Right atrium auricular region (tissue), 2 donors: ENCODE data around the gene KRT26. TPM values are rescaled to one million over a fixed set of nuclear protein-coding genes. Genes with fewer than 3 reads are reported as not detected.

Source experiments
- DNase-seq: peaks from one replicate; pipeline ENCODE4 v3.0.0-alpha.2; 2019; ENCODE audit warnings: low spot score
- H3K27ac ChIP-seq, 2 donors: fragments of 200-600 bp; sonication (generic); 1 replicate in 1 of 2; 2 replicates in 1 of 2; pipeline ENCODE4 v1.5.1; 2016 to 2019
- H3K27me3 ChIP-seq, 2 donors: fragments of 200-600 bp; sonication (generic); one replicate each; pipeline versions ENCODE4 v1.5.1 to v1.6.0; 2017 to 2019
- H3K36me3 ChIP-seq: fragments of 200-600 bp; sonication (generic); one replicate; pipeline ENCODE4 v1.5.1; 2016
- H3K4me1 ChIP-seq, 2 donors: fragments of 200-600 bp; sonication (generic); one replicate each; pipeline versions ENCODE4 v1.5.1 to v1.6.0; 2017 to 2019
- H3K4me3 ChIP-seq, 2 donors: fragments of 200-600 bp; sonication (generic); 1 replicate in 1 of 2; 2 replicates in 1 of 2; pipeline ENCODE4 v1.5.1; 2017 to 2019; ENCODE audit warnings: mild to moderate bottlenecking in 1 of 2, moderate library complexity in 1 of 2
- H3K9me3 ChIP-seq, 2 donors: fragments of 200-600 bp; sonication (generic); one replicate each; pipeline ENCODE4 v1.5.1; 2019
- CTCF ChIP-seq, 2 donors: fragments of 200-600 bp; sonication (generic); IDR thresholded peaks; one replicate each; pipeline ENCODE4 v1.5.1; 2019; ENCODE audit warnings: antibody characterized with exemption in 2 of 2
- total RNA-seq, 2 donors: library from RNA; depleted of rRNA; stranded (reverse); fragments of >200 nt; gene quantifications; one replicate each; pipeline ENCODE4 v1.1.0, GENCODE V29; 2016

The KRT26 gene
- total RNA-seq, 2 donors from 2014 or later, result not detected

DNA sequence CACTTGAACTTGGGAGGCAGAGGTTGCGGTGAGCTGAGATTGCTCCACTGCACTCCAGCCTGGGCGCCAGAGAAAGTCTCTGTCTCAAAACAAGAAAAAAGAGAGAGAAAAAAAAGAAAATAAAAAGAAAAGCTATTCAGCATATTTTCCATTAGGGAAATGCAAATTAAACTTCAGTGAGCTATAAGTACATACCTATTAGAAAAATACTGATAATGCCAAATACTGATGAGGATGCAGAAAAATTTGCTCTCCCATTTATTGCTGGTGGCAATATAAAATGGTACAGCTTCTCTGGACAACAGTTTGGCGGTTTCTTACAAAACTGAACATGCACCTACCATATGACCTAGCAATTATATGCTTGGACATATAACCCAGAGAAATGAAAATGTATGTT lies 40.6 kb upstream of the KRT26 start:
- no peak for TF ChIP-seq CTCF (IDR thresholded peaks at IDR 0.05)
- Histone ChIP-seq H3K4me3 (no peak overlapping the region), H3K9me3 (no peaks in the 10 kb centered on the region), H3K27me3 (no peaks in the 10 kb centered on the region), H3K36me3 (no peaks in the 10 kb centered on the region), H3K4me1 (peaks cover 0 to 22% of the 10 kb centered on the region in 2 donors), H3K27ac (no peak overlapping the region)
- DNase-seq, result no peak

DNA sequence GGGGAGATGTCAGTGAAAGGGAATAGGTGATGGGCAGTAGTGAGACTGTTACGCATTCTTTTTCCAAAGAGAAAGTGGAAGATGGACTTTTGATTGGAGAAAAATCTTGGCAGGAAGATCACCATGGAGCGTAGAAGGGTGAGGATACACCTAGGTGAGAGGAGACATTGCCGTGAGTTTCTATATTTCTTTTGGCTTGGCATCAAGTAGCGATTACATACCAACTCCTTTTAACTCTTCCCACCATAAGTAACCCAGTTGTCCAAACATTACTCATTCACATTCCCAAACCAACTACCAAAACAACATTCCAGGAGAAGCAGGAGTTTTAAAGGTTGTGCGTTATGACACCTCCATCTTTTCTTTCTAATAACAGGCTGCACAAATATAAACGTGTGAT lies 38.5 kb upstream of the KRT26 start:
- peak overlapping the region in 1 of 2 donors; percentile 6 for H3K27ac ChIP-seq
- no peaks in the 10 kb centered on the region for H3K9me3 ChIP-seq
- DNase-seq, result no peak
- H3K36me3 ChIP-seq, result no peaks in the 10 kb centered on the region
- no peak overlapping the region for H3K4me3 ChIP-seq
- no peaks in the 10 kb centered on the region for H3K27me3 ChIP-seq
- peaks cover 0 to 21% of the 10 kb centered on the region in 2 donors for H3K4me1 ChIP-seq
- no peak for TF ChIP-seq CTCF (IDR thresholded peaks at IDR 0.05)

DNA sequence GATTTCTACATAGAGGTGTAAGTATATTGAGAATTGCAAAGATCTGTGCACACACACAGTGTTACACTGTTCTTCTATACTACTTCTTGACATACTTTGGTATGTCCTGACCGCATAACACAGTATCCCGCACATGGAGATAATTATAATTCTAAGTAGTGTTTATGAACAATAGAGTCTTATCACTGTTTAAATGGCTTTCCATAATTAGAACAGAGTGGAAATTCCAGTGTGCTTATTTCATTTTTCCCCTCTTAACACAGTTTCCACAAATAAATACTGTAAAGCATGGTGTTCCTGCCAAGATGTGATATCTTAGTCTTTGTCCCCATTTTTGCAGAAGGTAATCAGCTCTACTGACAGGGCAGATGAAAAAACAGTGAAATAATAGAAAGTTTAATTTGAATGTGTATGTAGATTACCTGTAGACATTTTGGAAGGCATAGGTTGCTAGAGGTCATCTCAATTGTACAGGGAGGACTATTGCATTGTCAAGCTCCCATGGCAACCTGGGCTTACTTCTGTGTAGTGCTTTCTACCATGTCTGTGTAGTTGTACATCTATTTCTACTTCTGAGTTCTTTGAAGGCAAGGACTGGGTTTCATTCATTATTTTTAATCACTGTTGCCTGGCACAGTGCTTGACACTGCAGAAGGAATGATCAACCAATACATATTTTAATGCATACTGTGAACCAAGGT lies 37.9 kb upstream of the KRT26 start:
- Histone ChIP-seq H3K27ac (peak overlapping the region in 1 of 2 donors; percentile 6), H3K4me3 (no peak overlapping the region), H3K36me3 (no peaks in the 10 kb centered on the region), H3K4me1 (peaks cover 0 to 21% of the 10 kb centered on the region in 2 donors), H3K9me3 (no peaks in the 10 kb centered on the region), H3K27me3 (no peaks in the 10 kb centered on the region)
- TF ChIP-seq CTCF (IDR thresholded peaks at IDR 0.05), result no peak
- DNase-seq, result no peak

GRCh38 chr17:40806131-40806530 lies 34.1 kb upstream of the KRT26 start:
- Histone ChIP-seq H3K36me3 (no peaks in the 10 kb centered on the region), H3K4me3 (no peak overlapping the region), H3K4me1 (peaks cover 0 to 27% of the 10 kb centered on the region in 2 donors), H3K27me3 (no peaks in the 10 kb centered on the region), H3K9me3 (no peaks in the 10 kb centered on the region), H3K27ac (no peak overlapping the region)
- no peak for DNase-seq
- TF ChIP-seq CTCF (IDR thresholded peaks at IDR 0.05), result no peak

- Histone ChIP-seq H3K27ac (no peak overlapping the region), H3K4me3 (no peak overlapping the region), H3K4me1 (peaks cover 0 to 6% of the 10 kb centered on the region in 2 donors), H3K36me3 (no peaks in the 10 kb centered on the region), H3K27me3 (peaks cover 0 to 3% of the 10 kb centered on the region in 2 donors), H3K9me3 (no peaks in the 10 kb centered on the region)
- peak; percentile 76 for DNase-seq
- TF ChIP-seq CTCF (IDR thresholded peaks at IDR 0.05), result peak; percentile 64 to 84
These were observed 31.6 kb upstream of the KRT26 start for GRCh38 chr17:40803617-40804082.

DNA sequence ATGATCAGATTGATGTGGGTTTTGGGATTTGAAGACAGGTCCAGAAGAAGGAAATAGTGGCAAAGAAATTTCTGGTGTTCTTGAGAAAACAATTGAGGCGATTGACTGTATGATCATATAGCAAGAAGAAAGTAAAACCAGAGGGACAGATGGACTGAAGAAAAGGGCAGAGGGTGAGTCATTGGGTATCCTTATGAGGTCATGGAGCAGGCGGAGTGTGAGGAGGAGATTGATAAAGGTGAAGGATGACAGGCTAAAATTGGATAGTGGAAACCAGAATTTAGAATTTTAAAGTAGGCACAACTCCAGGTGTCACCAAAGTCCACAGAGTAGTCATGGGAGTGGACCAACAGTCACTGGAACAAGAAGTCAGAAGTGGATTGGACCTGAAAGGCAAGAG lies 29.2 kb upstream of the KRT26 start:
- H3K27ac ChIP-seq, result no peak overlapping the region
- no peaks in the 10 kb centered on the region for H3K9me3 ChIP-seq
- H3K4me3 ChIP-seq, result no peak overlapping the region
- peaks cover 0 to 3% of the 10 kb centered on the region in 2 donors for H3K27me3 ChIP-seq
- H3K36me3 ChIP-seq, result no peaks in the 10 kb centered on the region
- no peak for TF ChIP-seq CTCF (IDR thresholded peaks at IDR 0.05)
- peaks cover 0 to 6% of the 10 kb centered on the region in 2 donors for H3K4me1 ChIP-seq
- DNase-seq, result no peak
